Fibroblast of gingiva (primary cell): Measurements from ENCODE around the gene FOXP2.

Source experiments
- DNase-seq: peaks from one replicate; pipeline ENCODE4 v3.0.0-alpha.2; 2011; ENCODE audit warnings: low read depth

Gene FOXP2

DNA sequence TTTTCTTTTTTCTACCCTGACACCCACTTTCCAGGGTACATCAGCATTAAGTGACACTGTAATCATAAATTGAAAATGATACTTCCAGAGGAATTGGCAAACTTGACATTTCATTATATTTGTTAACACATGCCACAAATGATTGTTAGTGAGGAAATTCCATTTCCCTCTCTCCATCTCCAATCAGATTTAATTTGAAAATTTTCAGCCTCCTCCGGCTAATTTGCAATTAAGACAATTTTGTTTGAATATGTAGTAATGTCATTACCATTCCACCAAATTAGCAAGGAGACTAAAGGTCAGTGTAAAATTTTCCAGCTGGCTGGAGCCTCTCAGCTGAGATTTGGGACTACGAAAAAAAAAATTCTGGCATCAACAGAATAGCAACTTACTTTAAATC, 242.7 kb downstream of the FOXP2 start:
- DNase-seq, result no peak

GRCh38 chr7:114658216-114658615, 243.6 kb downstream of the FOXP2 start:
- no peak for DNase-seq

GRCh38 chr7:114659409-114660125, 245.0 kb downstream of the FOXP2 start:
- no peak for DNase-seq

- no peak for DNase-seq
These were observed 245.5 kb downstream of the FOXP2 start for GRCh38 chr7:114660126-114660486.

- no peak for DNase-seq
These were observed 246.1 kb downstream of the FOXP2 start for GRCh38 chr7:114660753-114661152.

DNA sequence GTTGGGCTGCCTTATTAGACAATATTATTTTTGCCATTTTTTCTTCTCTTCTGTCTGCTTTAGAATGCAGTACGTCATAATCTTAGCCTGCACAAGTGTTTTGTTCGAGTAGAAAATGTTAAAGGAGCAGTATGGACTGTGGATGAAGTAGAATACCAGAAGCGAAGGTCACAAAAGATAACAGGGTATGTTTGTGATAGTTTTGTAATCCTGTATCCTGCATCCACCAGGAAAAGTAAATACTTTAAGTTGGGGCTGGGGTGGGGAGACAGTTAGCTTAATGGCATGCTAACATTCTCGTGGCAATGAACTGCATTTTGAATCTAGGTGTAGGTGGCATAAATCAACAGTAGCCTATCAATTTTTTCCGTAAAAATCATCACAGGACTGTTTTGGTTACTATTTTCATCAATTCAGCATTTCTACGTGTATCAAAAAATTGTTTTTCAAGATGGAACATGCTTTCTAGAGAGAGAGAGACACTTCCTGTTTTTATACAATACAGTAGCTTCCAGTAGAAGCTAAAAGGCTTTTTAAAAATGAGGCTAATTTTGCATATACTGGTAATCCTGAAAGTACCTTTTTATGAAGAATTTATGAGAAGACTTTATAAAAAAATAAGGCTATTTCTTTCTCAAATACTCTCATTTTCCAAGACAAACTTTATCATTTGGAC, 247.5 kb downstream of the FOXP2 start:
- DNase-seq, result no peak

DNA sequence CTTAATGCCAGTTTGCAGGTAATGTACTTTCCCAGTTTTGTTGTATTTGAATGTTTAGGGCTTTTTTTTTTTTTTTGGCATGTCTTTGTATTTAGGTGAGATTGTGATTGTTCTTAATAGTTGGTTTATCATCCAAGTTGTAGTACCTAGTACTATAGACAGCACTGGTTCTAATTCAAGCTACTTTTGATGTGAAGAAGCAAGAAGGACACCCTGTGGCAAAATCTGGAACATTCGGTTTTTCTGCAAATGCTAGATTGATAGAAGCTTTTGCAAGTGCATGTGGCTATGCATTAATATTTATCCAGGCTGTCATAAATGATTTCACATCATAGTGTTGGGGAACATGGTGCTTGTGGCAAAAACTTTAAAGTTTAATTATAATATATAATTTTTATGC, 248.9 kb downstream of the FOXP2 start:
- peak; percentile 41 for DNase-seq

- DNase-seq, result peak; percentile 14
These were observed 256.1 kb downstream of the FOXP2 start for GRCh38 chr7:114670676-114671075.

- DNase-seq, result no peak
These were observed 257.0 kb downstream of the FOXP2 start for GRCh38 chr7:114671563-114672123.

GRCh38 chr7:114678116-114678515, 263.5 kb downstream of the FOXP2 start:
- no peak for DNase-seq

GRCh38 chr7:114687238-114687637, 272.6 kb downstream of the FOXP2 start:
- DNase-seq, result no peak

GRCh38 chr7:114688443-114689055, 273.9 kb downstream of the FOXP2 start:
- DNase-seq, result no peak

GRCh38 chr7:114689406-114689805, 274.8 kb downstream of the FOXP2 start:
- DNase-seq, result no peak

- no peak for DNase-seq
These were observed 277.0 kb downstream of the FOXP2 start for GRCh38 chr7:114691605-114692004.

DNA sequence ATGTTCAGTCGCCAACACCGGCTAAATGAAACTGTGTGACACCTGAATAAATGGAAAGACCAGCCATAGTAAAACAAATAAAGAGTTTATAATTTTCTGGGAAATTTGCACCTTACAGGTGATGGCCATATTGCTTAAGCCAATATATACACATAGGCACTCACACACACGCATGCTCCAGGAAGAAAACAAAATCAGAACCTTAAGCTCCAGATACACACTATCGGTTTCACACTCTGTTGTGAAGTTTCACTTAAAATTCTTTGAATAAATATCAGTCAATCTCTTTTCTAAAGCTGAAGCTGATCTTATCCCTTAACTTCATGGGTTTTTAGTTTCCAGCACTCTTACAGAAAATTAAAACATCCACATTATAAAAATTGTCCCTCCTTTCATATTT, 280.6 kb downstream of the FOXP2 start:
- no peak for DNase-seq

- DNase-seq, result no peak
These were observed 285.8 kb downstream of the FOXP2 start for GRCh38 chr7:114700247-114700928.

DNA sequence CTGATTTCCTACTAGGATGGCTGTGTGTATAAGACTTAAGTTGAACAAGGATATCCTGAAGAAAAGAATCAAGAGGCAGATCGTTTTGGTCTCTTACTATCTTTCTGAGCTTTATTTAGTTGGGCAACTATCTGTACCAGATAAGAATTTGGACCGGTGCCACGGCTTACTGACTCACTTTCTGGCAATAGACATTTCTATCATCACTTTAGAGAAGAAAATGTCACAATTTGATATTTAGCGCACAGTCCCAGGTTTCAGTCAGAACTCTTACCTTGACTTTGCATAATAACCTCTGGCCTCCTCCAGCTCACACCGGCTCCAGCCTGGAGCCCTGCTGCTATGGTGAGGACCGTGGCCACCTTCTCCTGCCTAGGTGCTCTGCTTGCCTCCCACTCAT, 289.1 kb downstream of the FOXP2 start:
- DNase-seq, result no peak

DNA sequence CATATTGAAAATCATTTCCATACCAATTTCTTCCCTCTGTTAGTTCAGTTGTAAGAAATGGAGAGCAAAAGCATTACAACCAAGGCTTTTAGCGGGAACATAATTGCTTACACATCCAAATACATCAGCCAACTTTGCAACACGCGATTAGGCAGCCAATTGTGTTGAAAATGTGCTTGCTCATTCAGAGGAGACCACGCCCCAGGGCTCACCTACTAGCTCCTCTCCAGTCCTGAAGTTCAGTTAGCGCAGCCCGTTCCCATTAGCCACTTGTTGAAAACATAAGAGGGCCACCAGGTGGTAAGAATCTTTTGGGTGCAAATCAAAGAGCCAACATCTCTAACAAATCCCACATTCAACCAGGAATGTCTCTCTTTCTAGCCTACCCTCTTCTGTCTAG, 294.0 kb downstream of the FOXP2 start:
- DNase-seq, result no peak

- DNase-seq, result no peak
These were observed 295.9 kb downstream of the FOXP2 start for GRCh38 chr7:114710499-114710898.

DNA sequence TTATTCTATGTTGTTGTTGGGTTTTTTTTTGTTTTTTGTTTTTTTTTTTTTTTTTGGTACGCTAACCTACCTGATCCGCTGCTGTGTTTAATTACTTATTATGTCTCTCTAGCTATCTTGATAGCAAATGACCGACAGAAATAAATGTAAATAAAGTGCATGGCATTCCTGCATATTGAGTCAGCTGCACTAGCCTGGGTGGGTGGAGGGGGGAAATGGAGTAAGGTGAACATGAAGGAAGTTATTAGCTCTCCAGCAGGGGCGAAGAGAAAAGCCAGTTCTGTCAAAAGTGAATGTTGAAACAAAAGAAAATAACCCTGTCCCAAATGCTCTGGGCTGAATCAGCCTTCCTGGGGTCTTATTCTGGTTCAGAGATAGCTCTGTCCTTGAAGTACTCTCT, 296.6 kb downstream of the FOXP2 start:
- DNase-seq, result no peak

DNA sequence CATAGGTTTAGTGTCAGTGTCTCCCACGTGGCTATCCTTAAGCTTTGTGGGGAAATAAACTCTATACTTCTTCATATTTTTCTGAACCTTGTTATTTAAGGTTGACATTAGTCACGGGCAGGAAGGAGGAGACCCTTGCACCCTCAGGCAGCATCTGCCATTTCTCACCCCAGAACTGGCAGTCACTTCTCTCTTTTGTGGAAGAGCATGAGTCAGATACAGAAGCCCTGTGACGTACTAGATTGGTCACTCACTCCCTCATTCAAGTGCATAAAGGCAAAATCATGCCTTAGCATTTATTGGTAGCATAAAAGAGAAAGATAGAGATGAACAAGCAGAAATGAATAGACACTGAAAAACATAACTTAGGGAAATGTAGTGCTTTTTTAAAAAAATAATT, 301.3 kb downstream of the FOXP2 start:
- DNase-seq, result no peak

GRCh38 chr7:114718861-114719260, 304.2 kb downstream of the FOXP2 start:
- no peak for DNase-seq

DNA sequence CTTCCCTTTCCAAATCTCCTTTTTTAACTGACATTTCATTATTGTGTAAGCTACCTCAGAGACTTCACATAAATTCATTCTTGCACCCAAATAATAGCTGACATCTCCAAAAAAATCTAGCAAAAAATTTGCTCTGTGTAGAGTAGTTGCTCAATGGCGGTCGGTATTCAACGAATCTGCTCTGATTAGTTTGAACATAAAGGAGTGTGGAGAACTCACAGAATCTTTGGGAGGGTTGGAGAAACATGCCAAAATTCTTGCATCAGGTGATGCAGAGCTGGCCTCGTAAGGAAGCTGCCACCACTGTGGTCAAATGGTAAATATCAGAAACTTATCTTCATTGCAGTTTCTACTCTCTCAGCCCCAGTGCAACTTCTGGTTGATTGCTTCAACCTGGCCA, 306.1 kb downstream of the FOXP2 start:
- DNase-seq, result peak; percentile 29
